Measurements from ENCODE around the gene MN1.

MN1 gene

DNA sequence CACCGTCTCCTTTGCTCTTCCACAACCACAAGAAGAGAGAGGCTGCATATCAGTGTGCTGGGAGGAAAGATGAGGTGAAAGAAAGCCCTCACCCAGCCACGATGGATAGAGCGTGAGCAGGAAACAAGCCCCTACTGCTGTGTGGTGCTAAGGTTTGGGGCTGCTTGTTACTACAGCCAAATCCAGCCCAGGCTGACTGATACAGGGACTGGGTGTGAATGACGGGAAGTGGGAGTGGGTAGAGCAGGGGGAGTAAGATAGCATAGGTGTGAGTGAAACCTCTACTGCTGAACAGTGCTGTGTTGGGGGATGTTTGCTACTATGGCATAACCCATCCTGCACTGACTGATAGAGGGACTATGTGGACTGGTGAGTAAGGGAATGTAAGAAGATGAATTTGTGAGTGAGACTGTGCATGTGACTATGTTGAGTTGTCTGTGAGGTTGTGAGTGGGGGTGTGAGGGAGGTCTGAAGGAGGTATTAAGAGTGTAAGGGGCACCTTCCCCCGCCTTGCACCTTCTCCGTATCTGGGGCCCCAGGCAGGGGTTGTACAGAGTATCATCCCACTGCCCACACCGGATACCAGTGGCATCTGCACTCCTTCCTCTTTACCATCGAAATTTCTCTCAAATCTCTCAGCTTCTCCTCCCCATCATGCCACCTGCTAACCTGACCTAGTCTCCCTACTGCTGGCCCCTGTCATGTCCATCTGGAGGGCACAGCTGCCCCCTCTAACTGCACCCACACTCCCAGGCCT lies 91.5 kb downstream of the MN1 start:
- peak; percentile 9 to 14 for DNase-seq

DNA sequence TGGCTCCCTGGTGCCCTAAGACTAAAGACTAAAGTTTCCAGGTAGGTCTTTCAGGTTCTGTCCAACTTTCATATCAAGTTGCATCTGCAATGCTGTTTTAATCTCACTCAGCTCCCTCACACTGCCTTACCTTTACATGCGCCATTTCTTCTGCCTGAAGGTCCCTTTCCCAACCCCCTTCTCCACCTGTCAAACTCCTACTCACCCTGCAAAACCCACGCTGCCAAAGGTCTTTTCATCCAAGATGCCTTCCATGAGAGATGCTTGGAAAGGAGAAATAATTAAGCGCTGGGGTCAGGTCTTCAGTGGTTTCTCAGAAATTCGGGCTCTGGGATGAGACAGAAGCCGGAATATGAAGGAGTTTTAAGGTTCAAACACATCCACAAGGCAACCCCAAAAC lies 95.1 kb downstream of the MN1 start:
- DNase-seq, result no peak

DNA sequence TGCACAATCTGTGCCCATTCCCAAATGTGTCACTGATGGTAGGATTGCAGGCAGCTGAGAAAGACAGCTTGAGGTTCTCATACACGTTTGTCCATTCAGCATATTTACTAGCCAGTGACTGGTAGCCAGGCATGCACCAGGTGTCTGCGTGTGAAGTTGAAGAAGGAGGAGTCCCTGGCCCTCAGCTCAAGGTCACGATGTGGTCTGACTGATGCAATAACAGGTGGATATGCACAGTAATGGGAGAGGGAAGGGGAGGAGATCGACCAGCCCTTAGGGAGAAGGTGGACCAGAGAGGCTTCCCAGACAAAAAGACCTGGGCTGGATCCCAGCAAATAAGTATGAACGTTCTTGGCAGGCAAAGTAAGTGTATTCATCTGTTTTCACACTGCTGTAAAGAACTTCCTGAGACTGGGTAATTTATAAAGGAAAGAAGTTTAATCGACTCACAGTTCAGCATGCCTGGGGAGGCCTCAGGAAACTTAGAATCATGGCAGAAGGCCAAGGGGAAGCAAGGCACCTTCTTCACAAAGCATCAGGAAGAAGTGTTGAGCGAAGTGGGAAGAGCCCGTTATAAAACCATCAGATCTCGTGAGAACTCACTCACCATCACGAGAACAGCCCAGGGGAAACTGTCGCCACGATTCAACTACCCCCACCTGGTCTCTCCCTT lies 96.0 kb downstream of the MN1 start:
- DNase-seq, result no peak

DNA sequence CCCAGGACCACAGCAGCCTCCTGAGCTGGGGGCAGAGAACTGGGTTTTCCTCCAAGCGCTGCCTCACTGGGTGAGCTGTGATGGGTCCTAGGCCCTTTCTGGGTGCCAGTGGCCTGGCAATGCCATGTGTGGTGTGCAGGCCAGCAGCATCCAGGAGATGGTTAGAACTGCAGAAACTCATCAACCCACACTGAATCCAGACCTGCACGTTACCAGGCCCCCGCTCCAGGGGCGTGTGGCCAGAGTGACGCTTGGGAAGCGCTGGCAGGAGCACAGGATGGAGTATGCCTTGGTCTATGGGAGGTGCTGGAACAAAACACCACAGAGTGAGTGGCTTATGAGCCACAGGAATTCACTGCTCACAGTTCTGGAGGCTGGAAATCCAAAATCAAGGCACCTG lies 97.0 kb downstream of the MN1 start:
- no peak for DNase-seq

DNA sequence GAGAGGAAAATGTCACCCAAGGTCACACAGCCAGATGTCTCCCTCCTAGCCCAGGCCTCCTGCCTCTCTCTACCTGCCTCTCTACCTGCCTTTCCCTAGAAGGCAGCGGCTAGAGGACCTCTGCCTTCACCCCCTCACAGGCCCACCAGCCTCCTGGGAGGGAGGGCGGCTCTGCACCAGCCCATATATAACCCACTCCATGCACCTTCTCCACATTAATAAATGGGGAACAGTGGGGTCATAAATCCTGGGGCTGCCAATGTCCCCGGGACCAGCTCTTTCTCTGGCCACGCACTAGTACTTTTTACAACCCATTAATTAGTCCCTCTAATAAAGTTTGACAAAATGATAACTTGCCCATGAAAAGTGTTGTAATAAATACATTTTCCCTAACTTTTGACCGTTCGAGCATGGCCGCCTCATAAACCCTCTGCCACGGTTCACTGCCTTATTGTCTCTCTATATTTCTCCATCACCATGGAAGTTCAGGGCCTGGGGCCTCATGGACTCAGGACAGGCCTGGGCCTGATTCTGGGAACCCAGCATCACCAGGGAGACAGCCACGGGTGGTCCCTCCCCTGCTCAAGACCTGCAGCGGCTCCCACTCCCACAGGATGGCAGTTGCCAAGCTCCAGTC lies 102.1 kb downstream of the MN1 start:
- DNase-seq, result no peak

DNA sequence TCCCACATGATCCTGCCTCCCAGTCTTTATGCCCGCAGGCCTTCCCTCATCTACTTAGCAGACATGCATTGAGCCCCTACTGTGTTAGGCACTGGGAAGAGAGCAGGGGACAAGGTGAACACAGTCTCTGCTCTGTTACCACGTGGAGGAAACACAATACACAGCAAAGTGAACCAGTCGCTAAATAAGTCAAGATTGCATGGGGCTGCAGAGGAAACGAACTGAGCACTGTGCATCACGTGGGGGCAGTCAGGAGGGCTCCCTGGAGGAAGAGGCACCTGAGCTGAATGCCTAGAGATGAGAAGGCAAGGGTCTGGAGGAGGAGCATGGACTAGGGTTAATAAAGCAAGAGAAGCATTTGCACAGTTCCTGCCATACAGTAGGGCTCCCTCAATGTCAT lies 102.7 kb downstream of the MN1 start:
- no peak for DNase-seq
